AG08395 (cell line): Measurements from ENCODE around the gene PUM2.
"Not testable (repeated sequence)": the region's sequence is repeated elsewhere in the genome, so short reads cannot be mapped to it uniquely, and the experiment has no call there.

Experiments used
- DNase-seq: peaks from one replicate; pipeline ENCODE4 v3.0.0; 2012; ENCODE audit warnings: mixed read lengths, low spot score

The PUM2 gene

DNA sequence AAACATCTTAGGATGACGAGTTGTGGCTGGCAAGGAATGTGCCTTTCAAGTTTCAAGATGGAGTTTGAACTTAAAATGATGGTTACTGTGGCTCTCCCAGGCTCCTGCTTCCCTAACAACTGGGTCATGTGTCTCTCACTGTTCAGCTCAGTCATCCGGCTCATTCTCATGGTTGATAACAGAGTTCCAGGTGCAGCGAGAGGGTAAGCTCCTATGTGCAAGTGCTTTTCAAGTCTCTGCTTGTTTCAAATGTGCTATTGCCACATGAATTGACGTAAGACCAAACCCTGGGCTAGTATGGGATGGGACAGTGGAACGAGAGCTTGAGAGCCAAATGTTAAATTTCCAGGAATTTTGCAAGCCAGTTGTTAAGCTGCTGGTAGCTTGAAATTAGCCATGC, 19.5 kb upstream of the PUM2 start:
- DNase-seq: peak; percentile 11

GRCh38 chr2:20369366-20369765, 18.7 kb upstream of the PUM2 start:
- no peak for DNase-seq

DNA sequence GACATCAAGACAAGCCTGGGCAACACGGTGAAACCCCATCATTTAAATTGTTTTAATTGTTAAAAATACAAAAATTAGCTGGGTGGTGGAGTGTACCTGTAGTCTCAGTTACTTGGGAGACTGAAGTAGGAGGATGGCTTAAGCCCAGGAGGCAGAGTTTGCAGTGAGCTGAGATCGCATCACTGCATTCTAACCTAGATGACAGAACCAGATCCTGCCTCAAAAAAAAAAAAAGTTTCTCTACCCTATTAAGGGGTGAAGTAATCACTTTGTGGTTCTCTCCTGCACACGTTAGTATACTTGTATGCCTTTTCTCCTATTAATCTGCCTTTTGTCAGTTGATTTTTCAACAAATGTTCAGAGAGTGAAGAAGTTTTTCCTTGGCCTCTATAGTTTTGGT, 18.1 kb upstream of the PUM2 start:
- DNase-seq: no peak

GRCh38 chr2:20367929-20368328, 17.3 kb upstream of the PUM2 start:
- not testable (repeated sequence) for DNase-seq

GRCh38 chr2:20366672-20367116, 16.1 kb upstream of the PUM2 start:
- DNase-seq: peak; percentile 35

- DNase-seq: peak; percentile 83
Measured at GRCh38 chr2:20365249-20365817, 14.7 kb upstream of the PUM2 start.

- no peak for DNase-seq
Measured at GRCh38 chr2:20363578-20363977, 12.9 kb upstream of the PUM2 start.

GRCh38 chr2:20362701-20363435, 12.2 kb upstream of the PUM2 start:
- DNase-seq: no peak

- DNase-seq: no peak
Measured at GRCh38 chr2:20361893-20362292, 11.2 kb upstream of the PUM2 start.

GRCh38 chr2:20359096-20359495, 8.5 kb upstream of the PUM2 start:
- no peak for DNase-seq

DNA sequence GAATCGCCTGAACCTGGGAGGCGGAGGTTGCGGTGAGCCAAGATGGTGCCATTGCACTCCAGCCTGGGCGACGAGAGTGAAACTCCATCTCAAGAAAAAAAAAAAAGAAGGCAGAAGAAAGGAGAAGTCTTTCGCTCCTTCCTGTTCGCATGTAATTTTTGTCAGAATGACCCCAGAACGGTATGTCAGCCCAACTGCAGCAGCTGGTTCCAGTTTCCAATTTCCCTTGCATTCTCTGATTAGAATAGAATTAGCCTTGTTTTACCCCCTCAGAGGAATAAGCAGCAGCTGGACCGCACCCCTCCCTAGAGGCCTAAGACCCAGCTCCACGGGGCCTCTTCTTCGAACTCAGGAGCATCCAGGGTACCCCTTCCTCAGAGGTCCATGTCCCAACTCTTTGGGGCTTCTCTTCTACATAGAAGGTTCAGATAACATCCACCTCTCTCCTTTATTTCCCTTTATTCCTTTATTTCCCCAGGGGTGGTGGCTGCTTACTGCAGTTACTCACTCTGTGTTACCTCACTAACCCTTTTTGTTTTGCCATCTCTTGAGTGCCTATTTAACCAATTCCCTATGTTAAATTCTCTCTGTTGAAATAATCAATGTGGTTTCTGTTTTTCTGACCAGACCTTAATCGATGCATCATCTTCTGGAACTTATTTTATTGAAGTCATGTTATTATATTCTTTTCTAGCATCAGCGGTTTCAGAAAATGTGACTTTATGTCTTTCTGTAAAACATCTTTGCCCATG, 7.2 kb upstream of the PUM2 start:
- DNase-seq: no peak

DNA sequence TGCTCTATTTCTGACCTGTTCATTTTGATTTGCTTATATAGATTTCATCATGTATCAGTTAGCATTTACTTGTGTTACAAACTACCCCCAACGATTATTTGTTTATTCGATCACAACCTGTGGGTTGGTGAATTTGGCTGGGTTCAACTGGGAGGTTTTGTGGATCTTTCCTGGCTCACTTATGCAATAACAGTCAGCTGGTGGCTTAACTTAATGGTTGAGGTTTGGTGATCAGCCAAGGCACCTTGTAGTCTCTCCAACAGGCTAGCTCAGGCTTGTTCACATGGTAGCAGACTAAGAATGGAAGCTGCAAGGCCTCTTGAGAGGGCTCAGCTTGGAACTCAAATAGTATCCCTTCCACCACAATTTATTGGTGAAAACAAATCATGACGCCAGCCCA, 5.4 kb upstream of the PUM2 start:
- DNase-seq: peak; percentile 58

DNA sequence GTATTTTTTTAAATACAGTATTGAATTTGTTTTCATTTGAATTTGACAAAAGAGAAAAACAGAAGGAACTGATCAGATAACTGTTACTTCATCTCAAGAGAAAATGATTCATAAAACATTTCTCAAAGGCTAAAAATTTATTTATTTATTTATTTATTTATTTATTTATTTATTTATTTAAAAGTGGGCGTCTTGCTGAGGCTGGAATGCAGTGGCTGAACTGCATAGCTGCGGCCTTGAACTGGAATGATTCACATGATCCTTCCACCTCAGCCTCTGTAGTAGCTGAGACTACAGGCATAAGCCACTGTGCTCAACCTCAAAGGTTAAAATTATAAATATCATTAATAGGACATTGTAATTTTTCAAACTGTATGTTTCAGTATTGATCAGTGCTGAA, 4.5 kb upstream of the PUM2 start:
- no peak for DNase-seq

GRCh38 chr2:20353241-20353992, 2.8 kb upstream of the PUM2 start:
- no peak for DNase-seq

DNA sequence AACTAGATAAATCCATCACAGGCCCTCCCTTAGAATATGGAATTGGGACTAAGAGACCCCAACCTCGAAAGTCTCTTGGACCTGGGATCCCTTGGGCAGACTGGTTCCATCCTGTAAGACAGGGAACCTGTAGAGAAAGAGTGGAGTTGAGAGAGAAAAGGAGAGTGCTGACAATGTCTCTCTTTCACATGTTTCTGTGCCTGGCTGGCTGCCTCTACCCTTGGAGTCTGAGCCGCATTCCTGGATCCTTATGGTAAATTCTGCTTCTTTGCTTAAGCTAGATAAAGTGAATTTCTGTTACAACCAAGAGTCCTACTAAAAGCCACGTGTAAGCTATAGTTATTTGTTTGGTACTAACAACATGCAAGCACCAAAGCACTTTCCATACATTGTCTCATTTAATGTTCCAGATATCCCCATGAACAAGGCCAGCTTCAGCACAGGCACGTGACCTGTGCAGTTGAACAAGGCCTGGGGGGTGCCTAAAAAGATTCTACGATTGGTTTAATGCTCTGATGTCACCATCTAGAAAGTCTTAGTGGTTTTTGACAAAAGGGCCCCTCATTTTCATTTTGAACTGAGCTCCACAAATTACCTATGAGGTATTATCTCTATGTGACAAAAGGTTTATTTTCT, 2.1 kb upstream of the PUM2 start:
- DNase-seq: no peak

DNA sequence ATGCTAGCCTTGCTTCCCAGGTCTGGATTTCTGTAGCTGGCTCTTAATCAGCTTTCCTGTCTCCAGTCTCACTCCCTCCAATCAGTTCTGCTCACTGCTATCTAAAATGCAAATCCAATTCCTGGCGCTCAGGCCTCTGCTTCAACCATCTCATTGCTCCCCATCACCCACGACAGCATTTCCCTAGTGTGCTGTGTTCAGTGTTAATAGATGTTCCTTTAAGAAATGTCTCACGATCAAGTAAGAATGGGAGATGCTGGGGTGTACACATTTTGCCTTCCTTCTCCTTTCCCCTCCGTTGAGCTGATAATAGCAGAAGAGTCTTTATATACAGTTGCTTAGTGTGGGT, 1.6 kb upstream of the PUM2 start:
- DNase-seq: no peak

DNA sequence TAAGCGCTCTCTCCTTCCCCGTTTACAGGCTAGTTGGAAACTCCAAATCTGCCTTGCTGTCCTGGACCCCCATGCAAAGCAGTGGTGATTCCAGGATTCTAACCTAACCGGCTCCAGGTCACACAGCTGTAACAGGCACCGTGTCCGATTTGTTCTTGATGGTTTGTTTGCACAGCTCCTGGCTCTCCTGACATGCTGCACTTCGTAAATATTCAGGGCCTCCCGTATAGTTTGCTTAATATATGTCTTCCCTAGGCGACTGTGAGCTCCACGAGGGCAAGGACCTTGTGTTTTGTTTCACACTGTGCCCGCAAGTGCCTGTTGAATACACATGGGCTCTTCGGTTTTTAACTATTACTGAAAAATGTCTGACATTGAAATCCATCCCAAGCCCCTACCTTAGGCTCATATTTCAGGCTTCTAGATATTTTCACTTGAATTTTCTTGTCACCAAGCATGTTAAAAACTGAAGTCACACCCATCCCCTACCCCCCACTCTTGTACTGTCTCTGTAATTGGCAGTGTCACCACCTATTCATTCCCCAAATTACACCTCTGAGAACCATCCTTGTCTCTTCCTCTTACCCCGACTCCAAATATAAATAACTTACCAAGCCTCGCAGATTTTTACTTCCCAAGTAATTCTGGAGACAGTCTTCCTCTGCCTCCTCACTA, 1.0 kb upstream of the PUM2 start:
- no peak for DNase-seq

DNA sequence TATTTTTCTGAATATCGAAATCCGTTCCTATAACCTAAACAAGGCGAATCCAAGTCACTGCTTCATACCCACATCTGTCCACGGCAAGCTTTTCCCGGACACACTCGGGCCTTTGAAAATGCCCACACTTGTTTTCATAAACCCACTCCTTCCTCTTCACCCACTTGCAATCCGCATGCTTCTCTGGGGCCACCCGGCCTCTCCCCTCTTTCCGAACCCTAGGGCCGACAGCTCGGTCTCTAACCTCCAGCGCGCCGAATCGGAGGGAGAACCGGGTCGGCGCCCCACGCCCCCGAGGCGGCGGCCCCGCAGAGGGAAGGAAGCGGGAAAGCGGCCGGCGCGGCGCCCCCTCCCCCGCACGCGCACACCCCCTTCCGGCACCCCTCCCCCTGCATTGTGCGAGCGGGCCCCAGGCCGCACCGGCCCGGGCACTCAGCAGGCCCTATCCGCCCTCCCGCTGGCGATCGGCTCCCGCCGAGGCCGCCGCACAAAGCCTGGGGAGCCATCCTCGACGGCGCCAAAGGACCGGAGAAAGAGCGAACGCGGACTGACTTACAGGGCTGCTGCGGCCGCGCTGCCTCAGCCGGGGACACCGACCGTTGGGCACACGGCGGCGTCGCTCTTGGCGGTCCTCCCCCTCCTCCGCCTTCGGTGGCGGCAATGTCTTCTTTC, 467 bp downstream of the PUM2 start:
- peak; percentile 25 for DNase-seq

DNA sequence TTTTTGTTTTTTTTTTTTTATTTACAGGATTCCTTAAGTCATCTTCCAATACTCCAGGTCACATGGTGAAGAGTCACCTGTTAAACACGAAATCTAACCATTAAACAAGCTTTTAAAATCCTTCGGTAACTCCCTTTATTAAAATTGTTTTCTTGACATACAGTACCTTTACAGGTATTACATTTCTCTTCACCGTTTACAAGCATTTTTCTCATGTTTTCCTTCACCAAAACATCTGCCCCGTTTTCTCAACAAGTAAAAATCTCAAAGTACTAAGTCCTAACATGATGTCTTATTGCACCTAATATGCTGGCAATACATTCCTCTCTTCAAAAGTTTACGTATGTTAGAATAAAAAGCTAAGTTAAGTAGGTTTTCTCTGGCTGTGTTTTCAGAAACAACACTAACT, 1.1 kb downstream of the PUM2 start:
- DNase-seq: no peak

GRCh38 chr2:20348542-20348941, 2.1 kb downstream of the PUM2 start:
- no peak for DNase-seq
